GM20000 (cell line): Measurements from ENCODE around the gene EPN1.

Experiments used
- DNase-seq: peaks from one replicate; pipeline ENCODE4 v3.0.0; 2012; ENCODE audit warnings: low spot score
- CTCF ChIP-seq: IDR thresholded peaks from 2 replicates; pipeline ENCODE4 v1.5.1; 2012; ENCODE audit warnings: mild to moderate bottlenecking, control low read depth; ENCODE audit errors: extremely low read depth, missing control alignments

EPN1 gene

GRCh38 chr19:55637534-55637933 lies 37.5 kb upstream of the EPN1 start:
- DNase-seq: no peak
- no peak for TF ChIP-seq CTCF

- DNase-seq: no peak
- TF ChIP-seq CTCF: peak; percentile 10
Observed at GRCh38 chr19:55638864-55639359, 36.1 kb upstream of the EPN1 start.

- DNase-seq: peak; percentile 73
Observed at GRCh38 chr19:55640043-55640576, 34.9 kb upstream of the EPN1 start.

DNA sequence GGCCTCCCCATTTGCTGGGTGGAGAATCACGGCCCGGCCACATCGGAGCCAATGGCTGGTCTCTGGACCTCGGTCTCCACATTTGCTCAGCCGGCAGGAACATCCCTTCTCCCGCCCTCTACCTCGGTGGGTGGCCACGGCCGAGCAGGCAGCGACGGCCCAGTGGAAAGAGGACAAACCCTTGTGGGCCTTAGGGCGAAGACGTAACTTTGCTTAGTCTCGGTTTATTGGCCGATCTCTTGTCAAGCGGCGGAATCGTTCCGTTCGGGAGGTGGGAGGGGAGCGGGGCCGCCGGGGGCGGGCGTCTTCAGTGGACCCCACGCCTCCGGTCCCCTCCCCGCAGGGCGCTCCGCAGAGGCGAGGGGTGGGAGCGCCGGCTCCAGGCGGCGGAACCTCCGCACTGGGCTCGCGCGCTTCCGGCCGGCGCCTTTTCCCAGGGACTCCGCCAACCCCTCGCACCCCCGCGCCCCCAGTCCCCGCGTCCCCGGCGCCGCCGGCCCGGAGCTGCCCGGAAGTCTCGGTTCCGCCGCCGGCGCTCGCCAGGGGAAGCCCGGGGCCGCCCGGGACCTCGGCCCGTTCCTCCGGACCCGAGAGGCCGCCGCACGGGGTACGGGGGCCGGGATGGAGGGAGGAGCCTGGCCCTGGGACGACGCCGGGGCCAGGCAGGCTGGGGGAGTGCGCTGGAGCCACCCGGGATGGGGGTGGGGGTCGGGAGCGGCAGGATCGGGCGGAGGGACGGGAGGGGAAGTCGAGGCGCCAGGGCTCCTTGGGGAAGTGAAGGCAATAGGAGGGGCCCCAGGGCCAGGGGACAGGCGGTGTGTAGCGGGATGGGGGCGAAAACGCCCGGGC lies 34.2 kb upstream of the EPN1 start, which contains the start of gene ZNF580:
Gene ZNF580 (plus strand): TSS at position 426 of the 849 bp plus-strand sequence. CDS start 1,507 bp downstream, outside the sequence.
- no peak for TF ChIP-seq CTCF
- peak; percentile 81 for DNase-seq

More at GRCh38 chr19:55640043-55640576, 34.9 kb upstream of the EPN1 start:
- TF ChIP-seq CTCF: peak; percentile 68

DNA sequence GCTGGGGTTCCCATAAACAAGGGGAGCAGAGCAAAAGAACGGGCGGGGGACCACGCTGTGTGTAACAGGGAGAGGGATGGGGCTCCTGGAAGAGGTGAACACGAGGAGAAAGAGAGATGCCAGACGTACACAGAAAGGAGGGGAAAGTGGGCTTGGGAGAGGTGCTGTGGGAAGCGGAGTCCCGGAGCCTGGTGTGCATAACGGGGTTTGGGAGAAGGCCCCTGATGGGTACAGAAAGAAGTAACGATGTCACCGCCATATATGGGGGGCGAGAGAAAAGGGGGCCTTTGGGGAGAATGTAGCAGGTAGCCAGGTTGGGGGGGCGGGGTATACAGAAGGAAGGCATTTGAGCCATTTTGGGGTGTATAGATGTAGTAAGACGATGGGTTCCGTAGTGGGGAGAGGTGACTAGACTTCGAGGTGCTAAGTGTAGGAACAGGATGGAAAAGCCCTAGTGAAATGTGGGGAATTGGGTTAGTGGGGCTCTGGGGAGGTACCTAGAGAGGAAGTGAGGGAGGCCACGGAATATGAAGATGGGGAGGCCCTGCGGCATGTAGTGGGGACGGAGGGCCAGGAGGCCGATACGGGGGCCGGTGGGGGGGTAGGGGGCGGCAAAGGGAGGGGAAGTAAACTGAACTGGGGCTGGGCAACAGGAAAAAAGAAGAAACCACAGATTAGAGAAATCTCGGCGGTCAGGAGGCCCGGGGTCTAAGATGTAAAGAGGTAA lies 33.4 kb upstream of the EPN1 start:
- no peak for TF ChIP-seq CTCF
- DNase-seq: peak; percentile 62

GRCh38 chr19:55642153-55643002 lies 32.6 kb upstream of the EPN1 start:
- no peak for DNase-seq
- no peak for TF ChIP-seq CTCF
